IPS-18c (cell line): ENCODE data around the gene NEDD9.

ENCODE experiments used
- H3K4me3 ChIP-seq: 2 replicates; pipeline ENCODE4 v1.7.0; 2013; ENCODE audit warnings: low read depth, mild to moderate bottlenecking, low read length, moderate library complexity; ENCODE audit not compliant: insufficient read depth
- H3K9me3 ChIP-seq: one replicate; pipeline ENCODE4 v1.6.1; 2013; ENCODE audit warnings: mild to moderate bottlenecking, low read length, moderate library complexity; ENCODE audit not compliant: control insufficient read depth, insufficient read depth

NEDD9 gene, protein sequence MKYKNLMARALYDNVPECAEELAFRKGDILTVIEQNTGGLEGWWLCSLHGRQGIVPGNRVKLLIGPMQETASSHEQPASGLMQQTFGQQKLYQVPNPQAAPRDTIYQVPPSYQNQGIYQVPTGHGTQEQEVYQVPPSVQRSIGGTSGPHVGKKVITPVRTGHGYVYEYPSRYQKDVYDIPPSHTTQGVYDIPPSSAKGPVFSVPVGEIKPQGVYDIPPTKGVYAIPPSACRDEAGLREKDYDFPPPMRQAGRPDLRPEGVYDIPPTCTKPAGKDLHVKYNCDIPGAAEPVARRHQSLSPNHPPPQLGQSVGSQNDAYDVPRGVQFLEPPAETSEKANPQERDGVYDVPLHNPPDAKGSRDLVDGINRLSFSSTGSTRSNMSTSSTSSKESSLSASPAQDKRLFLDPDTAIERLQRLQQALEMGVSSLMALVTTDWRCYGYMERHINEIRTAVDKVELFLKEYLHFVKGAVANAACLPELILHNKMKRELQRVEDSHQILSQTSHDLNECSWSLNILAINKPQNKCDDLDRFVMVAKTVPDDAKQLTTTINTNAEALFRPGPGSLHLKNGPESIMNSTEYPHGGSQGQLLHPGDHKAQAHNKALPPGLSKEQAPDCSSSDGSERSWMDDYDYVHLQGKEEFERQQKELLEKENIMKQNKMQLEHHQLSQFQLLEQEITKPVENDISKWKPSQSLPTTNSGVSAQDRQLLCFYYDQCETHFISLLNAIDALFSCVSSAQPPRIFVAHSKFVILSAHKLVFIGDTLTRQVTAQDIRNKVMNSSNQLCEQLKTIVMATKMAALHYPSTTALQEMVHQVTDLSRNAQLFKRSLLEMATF

DNA sequence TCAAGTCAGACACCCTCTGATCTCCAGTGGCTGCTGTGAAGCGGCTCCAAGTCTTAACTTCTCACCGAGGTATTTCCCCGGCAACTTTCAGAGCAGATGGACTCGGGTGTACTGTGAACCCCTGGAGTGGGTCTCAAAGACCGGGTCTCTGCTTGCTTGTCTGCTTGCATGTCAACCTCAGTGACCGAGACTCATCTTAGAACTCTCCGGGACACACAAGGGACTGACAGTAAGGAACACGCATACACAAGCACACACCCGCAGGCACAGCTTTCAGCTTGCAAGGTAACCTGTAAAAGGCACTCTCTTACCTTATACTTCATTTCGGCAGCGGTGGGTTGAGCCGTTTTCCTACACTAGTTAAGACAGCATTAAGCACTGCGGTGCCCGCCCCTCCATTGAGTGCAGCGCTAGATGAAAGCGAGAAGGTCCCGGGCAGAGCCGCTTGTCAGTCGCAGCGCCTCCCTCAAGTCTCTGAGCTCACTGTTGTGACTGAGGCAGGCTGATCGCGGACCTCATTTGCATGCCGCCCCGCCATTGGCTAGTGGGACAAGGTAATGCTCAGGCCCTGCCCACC lies at the start of gene NEDD9:
TSS of gene NEDD9 (minus strand) at position 476 of the 577 bp plus-strand sequence. CDS start at position 323, 153 bp downstream.
- H3K4me3 ChIP-seq: peak within 1 kb of the TSS; percentile 54; the same call in 1 of the 2 replicates
- H3K9me3 ChIP-seq: no peaks in the 10 kb centered on the region

DNA sequence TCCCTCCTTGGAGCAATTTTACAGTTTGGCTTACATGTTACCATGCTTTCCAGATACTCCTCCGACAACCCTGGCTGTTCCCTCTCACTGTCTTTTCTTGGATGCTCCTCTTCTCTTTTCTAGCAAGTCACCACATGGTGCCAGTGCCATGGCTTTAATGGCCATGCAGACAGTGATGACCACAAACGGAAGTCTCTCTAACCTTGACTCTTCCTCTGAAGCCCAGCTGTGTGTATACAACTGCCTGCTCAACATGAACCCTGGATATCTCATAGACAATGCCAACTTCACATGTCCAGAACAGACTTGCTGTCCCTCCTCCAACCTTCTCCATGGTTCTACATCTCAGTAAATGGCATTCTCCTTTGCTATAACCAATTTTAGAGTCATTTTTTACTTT lies 49.8 kb upstream of the NEDD9 start:
- Histone ChIP-seq H3K9me3 (no peaks in the 10 kb centered on the region), H3K4me3 (no peak overlapping the region)

DNA sequence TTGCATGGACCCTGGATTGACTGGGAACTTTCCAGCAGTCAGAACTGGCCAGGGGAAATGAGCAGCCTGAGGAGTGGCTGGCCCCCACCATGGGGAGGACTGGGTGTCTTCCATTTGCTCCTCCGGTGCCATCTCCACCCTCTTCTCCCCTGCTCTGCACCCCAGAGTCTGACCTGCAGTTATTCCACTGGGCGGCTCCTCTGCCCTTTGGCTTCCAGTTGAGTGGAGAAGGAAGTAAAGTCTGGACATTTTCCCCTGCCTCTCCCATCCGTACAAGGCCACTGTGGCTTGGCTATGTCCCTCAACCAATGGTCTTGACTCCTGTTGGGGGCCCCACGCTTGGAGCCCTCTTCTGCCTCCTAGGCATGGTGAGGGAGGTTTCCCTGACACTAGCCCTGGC lies 47.9 kb upstream of the NEDD9 start:
- H3K9me3 ChIP-seq: no peaks in the 10 kb centered on the region
- no peak overlapping the region for H3K4me3 ChIP-seq

DNA sequence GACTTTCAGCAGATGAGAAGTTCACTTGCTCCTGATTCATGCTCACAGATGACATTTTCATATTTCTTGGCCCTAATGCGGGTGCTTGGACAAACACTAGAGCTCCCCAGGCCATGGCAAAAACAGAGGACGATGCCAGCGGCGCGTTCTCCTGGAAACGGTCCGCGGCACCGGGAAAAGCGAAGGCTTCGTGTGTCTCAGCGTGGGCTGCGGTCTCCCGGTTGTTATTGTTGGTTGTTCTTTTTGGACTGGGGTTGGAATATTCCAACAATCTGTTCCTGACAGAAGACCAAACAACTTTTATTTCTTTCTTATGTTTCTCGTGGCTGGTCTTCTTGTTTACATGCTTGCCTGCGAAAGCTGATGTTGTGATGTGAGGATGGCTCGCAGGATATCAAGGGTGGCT lies 46.8 kb upstream of the NEDD9 start:
- Histone ChIP-seq H3K4me3 (no peak overlapping the region), H3K9me3 (no peaks in the 10 kb centered on the region)

DNA sequence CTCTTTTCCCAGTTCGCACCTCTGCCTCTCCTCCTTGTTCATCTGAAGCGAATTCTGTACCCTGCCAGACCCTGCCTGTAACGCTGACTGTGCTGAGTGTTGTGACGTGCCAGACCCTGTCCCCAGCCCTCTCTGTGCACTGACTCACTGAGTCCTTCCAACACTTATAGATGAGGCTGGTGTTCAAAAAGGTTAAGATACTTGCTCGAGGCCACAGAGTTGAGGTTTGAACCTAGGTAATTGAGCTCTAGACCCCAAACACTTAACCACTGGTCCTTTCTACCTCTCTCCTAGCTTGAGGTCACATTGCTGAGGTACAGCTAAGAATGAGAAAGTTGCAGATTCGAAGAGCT lies 45.7 kb upstream of the NEDD9 start:
- Histone ChIP-seq H3K4me3 (no peak overlapping the region), H3K9me3 (no peaks in the 10 kb centered on the region)

DNA sequence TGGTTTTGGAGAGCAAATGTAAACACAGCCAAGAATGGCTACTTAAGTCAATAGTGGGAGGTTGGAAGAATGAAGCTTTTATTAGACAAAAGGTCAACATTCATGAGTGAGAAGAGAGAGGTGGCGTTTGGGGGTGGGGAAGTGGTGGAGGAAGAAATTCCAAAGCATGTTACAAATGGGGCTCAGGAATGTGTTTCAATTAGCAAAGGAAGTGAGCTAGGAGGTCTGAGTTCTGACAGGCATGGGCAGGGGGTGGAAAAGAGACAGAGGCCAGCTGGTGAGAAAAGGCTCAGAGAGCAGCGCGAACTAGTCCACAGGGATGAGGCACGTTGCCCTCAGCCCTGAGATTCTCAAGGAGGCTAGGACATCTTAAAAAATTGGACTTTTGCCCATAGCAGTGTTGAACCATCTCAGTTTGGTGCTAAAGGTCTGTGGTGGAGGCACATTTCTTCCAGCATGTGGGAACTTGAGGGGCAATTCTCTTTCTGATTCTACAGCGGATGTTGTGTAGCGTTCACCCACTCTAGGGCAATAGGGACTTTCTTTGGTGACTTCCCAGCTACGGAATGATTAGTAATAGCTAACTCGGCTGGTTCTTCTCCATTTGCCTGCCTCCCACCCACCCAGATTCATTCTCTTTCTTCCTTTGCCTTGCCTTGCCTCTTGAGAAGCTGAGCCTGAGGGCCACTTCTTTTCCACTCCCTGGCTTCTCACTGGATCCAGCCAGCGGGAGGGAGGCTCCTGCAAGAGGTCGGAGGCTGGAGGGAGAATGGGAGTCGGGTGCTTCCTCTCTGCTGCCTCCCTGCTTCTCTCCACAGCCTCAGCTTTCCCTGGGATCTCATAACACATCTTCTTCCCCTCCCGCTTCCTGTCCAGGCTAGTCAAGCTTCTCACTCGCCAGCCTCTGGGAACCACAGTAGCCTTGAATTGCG lies 45.1 kb upstream of the NEDD9 start:
- Histone ChIP-seq H3K9me3 (no peaks in the 10 kb centered on the region), H3K4me3 (no peak overlapping the region)

DNA sequence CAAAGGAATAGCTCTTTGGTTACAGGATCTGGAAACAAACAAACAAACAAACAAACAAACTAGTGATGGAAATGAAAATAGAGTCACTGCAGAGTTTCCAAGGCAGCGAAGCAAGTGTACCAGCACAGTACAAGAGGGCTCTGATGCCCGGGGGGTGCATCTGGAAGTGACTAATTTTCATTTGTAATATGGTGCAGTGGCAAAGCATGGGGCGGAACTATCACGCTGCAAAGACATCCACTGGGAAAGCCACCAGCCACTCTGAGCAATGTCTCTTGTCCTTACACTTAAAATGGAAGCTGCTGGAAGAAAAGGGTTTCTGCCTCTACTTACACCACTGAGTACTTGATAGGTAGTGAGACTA lies 44.4 kb upstream of the NEDD9 start:
- Histone ChIP-seq H3K9me3 (no peaks in the 10 kb centered on the region), H3K4me3 (no peak overlapping the region)

DNA sequence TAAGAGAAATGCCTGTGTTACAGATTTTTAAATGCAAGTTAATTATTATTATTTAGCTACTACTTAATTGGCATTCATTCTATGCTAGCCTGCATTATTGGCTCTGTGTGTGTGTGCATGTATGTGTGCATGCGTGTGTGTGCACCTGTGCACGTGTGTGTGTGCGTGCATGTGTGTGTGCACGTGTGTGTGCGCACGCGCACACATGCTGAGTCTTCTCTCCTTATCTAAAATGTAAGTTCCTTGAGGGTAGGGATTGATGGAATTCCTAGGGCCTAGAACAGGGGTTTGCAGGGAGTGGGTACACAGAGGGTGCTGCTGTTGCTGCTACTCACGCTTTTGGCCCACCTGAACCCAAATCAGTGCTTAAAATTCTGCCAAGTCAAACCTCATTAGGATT lies 43.8 kb upstream of the NEDD9 start:
- Histone ChIP-seq H3K9me3 (no peaks in the 10 kb centered on the region), H3K4me3 (no peak overlapping the region)

DNA sequence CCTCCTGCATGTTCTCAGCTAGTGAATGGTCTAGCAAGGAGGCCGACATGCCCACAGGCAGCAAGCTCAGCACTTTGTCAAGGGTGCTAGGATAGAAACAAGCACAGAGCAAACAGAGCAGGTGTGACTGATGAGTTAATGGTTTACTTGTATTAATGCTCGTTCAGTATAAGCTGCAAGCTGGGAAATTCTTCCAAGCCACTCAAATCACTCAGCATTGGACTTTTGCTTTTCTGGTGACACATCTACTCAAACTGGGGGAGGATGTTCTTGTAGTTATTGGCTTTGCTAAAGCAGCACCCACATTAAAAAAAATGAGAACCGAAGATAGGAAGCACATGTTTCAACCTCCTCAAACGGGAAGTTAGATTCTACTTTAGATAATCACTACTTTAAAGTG lies 43.1 kb upstream of the NEDD9 start:
- Histone ChIP-seq H3K4me3 (no peak overlapping the region), H3K9me3 (no peaks in the 10 kb centered on the region)

DNA sequence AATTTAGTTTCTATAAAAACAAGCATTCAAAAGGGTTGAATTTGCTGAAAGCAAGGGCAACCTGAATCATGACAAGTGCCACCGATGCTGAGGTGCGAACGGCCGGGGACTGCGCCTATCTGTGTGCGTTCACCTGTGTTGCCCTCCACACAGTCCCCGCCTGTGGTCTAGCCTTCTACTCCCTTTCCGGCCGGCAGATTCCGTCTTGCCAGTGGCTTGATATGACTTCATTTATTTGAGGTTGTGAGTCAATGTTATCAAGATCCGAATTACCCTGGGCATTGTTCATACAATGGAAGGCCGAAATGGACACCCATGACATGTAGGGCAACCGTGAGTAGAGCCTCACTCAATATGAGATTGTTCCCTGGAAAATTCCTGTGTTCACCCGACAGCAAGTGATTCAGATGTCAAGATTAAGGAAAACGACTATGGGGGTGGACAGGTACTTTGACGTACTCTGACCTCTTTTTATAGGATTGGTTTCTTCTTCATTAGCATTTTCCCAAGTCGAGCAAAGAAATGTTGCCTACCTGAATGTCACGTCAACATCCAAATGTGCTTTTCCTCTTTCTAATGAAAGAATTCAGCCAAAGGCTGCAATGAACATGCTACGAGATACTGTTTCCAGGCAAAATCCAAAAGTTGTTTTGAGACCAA lies 41.1 kb upstream of the NEDD9 start:
- Histone ChIP-seq H3K4me3 (no peak overlapping the region), H3K9me3 (no peaks in the 10 kb centered on the region)

DNA sequence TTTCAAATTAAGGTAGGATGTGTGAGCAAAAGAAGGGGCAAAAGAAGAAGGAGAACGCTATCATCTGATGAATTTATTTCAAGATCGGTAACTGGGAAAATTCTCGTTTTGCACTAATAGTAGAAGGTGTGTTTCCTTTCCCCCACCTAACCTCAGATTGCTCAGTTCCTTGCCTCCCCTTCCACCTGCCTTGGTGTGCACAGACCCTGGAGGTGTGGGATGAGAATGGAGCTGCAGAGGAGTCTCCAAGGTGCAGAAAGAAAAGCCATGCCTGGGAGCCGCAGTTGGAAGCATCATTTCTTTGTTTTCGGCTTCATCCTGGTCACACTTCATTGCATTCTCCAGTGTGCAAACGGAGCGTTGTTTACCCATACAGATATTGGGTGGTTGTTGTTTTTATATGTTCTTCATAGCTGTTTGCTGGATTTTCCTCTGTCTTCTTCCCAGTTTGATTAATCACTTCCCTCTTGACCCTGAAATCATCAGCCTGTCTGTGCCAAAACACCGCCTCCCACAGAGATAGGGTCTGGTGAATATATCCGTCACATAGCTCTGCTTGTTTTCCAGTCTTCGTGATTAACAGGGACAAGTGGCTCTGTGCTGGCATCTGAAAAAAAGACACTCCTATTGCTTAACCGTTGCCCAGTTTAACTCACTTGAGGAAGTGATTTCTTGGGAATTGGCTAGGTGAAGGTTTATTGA lies 40.2 kb upstream of the NEDD9 start:
- no peak overlapping the region for H3K4me3 ChIP-seq
- no peaks in the 10 kb centered on the region for H3K9me3 ChIP-seq

DNA sequence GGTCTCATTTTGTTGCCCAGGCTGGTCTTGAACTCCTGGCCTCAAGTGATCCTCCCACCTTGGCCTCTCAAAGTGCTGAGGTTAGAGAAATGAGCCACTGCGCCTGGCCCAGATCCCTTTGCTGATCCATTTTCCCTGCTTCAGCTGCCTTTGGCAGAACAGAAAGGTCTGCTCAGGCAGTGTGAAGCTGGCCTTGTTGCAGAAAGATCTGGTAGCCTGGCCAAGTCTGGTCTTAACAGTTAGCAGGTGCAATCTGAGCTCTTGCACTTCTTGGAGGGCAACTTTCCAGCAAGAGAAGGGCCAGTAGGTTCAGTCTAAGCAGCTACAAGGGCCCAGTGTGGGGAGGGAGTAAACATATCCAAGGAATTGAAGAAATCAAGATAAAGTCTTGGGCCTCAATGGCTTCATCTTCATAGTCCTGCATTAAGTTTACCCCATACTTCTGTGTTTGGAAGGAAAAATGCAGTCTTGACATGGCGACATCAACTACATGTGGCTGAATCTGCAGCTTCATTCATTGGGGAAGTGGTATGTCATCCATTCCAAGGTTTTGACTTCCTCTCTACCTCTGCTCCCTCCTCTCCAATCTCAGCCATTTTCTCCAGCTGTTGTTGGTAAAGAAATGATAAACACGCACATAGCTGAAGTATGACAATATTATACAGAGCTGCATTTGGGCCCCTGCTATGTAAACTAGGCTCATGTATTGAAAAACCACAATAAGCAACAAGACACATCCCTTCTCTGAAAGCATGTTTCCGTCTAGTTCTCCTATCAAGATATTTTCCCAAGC lies 39.0 kb upstream of the NEDD9 start:
- H3K4me3 ChIP-seq: no peak overlapping the region

DNA sequence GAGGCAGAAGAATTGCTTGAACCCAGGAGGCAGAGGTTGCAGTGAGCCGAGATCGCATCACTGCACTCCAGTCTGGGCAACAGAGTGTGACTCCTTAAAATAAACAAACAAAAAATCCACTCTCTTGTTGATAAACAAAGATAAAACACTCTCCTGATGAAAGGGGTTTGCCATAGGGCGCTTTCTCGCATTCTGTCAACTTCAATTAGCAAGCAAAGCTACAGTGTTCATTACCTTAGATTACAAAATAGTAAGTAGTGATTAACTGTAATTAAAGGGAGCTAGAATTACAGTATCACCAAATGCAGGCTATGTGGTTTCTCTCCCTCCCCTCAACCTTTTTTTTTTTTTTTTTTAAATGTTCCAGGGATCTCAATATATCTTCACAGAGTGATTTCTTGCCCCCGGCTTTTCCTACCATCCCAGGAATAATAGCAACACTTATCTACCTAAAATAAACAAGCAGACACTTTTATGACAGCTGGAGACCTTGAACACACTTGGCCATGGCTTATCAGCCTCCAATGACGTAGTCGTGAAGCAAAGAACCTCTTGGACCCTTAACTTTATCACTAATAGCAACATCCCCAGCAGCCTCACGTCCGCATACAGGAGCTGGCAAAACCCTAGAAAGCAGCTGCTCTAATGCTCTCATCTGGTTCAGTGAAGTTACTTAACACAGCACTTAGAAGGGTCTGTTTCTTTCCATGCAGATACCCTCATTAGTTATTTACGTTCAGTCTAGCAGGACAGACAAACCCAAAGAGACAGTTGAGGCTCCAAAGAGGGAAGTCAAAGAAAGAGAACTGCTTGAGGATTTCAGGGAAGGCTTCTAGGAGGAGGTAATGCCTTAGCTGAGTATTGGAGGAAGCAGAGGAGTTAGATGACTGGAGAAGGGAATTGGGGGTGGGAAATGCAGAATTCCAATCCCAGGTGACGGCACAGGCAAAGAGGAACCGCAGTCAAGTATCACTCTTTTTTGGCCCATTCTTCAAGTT lies 37.9 kb upstream of the NEDD9 start:
- Histone ChIP-seq H3K9me3 (no peaks in the 10 kb centered on the region), H3K4me3 (no peak overlapping the region)

More for the DNA sequence above, 39.0 kb upstream of the NEDD9 start:
- H3K9me3 ChIP-seq: no peaks in the 10 kb centered on the region

DNA sequence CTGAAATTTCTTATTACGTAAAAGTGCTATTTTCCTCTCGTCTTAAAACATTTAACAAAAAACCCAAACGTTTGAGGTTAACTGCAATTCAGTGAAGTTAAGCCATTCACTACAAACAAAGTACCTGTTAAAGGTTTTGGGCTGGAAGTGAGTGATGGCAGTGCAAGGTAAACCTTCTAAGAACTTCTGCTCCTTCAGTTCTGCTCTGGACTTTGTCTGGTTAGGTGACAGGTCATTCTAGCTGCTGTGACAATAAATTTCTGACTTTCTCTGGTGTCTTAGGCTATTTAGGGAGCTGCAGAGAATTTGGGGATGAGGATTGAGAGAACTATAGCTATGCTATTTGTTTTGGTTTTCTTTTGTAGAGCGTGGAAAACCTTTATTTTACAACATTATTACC lies 36.5 kb upstream of the NEDD9 start:
- H3K9me3 ChIP-seq: no peaks in the 10 kb centered on the region
- no peak overlapping the region for H3K4me3 ChIP-seq
